K562 (cell line): ENCODE measurements around the gene GRM5. TPM values are rescaled to one million over a fixed set of nuclear protein-coding genes. Genes with fewer than 3 reads are reported as not detected.

Source experiments
- ATAC-seq: fragments of 200-7000 bp; cut with Tn5 transposase; 3 replicates; pipeline ENCODE4 v1.9.1; 2020; ENCODE audit warnings: moderate library complexity
- BruUV-seq: library from RNA; stranded (reverse); fragments of 400-500 nt; replicated peaks from 2 replicates; lab custom pipeline; 2021; lab: Mats Ljungman, UMichigan
- CTCF ChIA-PET: fragments of 300-600 bp; formaldehyde crosslinking; extraction: SDS; loops from one replicate; lab custom pipeline; 2021; ENCODE audit warnings: low intra/inter-chr PET ratio; lab: Yijun Ruan, JAX
- POLR2A ChIA-PET: fragments of 300-600, 350-650 bp; sonication (Branson Sonifier 250); formaldehyde crosslinking; extraction: SDS; loops from one replicate; lab custom pipeline; 2021; ENCODE audit warnings: antibody characterized with exemption, inconsistent platforms; lab: Yijun Ruan, JAX
- DNase-seq, 4 experiments: peaks; one replicate each; pipeline versions ENCODE4 v3.0.0 to v3.0.0-alpha.2; 2011 to 2018; ENCODE audit warnings: low spot score in 3 of 4, mixed read lengths in 3 of 4; ENCODE audit errors: extremely low read depth in 1 of 4
- FAIRE-seq: peaks from 2 replicates; lab custom pipeline; 2011; peaks lifted over from hg19 to GRCh38; lab: Jason Lieb, UNC
- H2AFZ ChIP-seq: 2 replicates; pipeline ENCODE4 v1.6.0; 2011; ENCODE audit warnings: low read depth, low read length, control low read depth, inconsistent platforms
- H3K27ac ChIP-seq: fragments of 200-600 bp; 3 replicates; pipeline ENCODE4 v1.8.0; 2011; ENCODE audit warnings: low read depth, mild to moderate bottlenecking, control low read depth, inconsistent platforms, low read length, moderate library complexity, mixed read lengths; ENCODE audit errors: extremely low read depth
- H3K27me3 ChIP-seq, 2 experiments: fragments of 300-600 bp in 1 of 2; 2 replicates in 1 of 2; 3 replicates in 1 of 2; pipeline versions ENCODE4 v1.6.0 to v1.8.0; 2011; ENCODE audit warnings: inconsistent platforms in 2 of 2, low read length in 2 of 2, mild to moderate bottlenecking in 1 of 2, mixed read lengths in 1 of 2, moderate library complexity in 1 of 2; ENCODE audit not compliant: control insufficient read depth in 2 of 2, insufficient read depth in 2 of 2
- H3K36me3 ChIP-seq: fragments of 300-600 bp; 3 replicates; pipeline ENCODE4 v1.8.0; 2011; ENCODE audit warnings: mild to moderate bottlenecking, low read length, inconsistent platforms; ENCODE audit not compliant: control insufficient read depth, insufficient read depth
- H3K4me1 ChIP-seq, 2 experiments: fragments of 200-600 bp in 1 of 2; replicated peaks in 1 of 2; 2 replicates in 1 of 2; 3 replicates in 1 of 2; pipeline versions ENCODE4 v1.5.1 to v1.8.0; 2011; ENCODE audit warnings: inconsistent platforms in 2 of 2, low read length in 2 of 2, mild to moderate bottlenecking in 1 of 2, mixed read lengths in 1 of 2, moderate library complexity in 1 of 2; ENCODE audit not compliant: control insufficient read depth in 2 of 2, insufficient read depth in 2 of 2
- H3K4me2 ChIP-seq: 2 replicates; pipeline ENCODE4 v1.6.1; 2011; ENCODE audit warnings: low read length, control low read depth, inconsistent platforms, mixed read lengths; ENCODE audit not compliant: insufficient read depth
- H3K4me3 ChIP-seq: fragments of 200-600 bp; sonication (generic), shearing (Covaris generic); 2 replicates; pipeline ENCODE4 v1.5.1; 2016; ENCODE audit warnings: control low read depth, inconsistent platforms
- H3K79me2 ChIP-seq: fragments of 200-600 bp; 3 replicates; pipeline ENCODE4 v1.8.0; 2011; ENCODE audit warnings: low read length, inconsistent platforms; ENCODE audit not compliant: control insufficient read depth, insufficient read depth
- H3K9ac ChIP-seq, 2 experiments: 2 replicates each; pipeline versions ENCODE4 v1.6.0 to v1.6.1; 2011; ENCODE audit warnings: low read depth in 2 of 2, low read length in 2 of 2, control low read depth in 1 of 2, inconsistent platforms in 1 of 2, mild to moderate bottlenecking in 1 of 2, mixed read lengths in 1 of 2; ENCODE audit not compliant: insufficient read depth in 1 of 2
- H3K9me1 ChIP-seq: one replicate; pipeline ENCODE4 v1.6.0; 2011; ENCODE audit warnings: inconsistent platforms, mild to moderate bottlenecking, low read length, moderate library complexity; ENCODE audit not compliant: control insufficient read depth, insufficient read depth
- H3K9me3 ChIP-seq: replicated peaks from 2 replicates; pipeline ENCODE4 v1.5.1; 2011; ENCODE audit warnings: low read depth, low read length, inconsistent platforms; ENCODE audit not compliant: control insufficient read depth, insufficient read depth
- H4K20me1 ChIP-seq: replicated peaks from 2 replicates; pipeline ENCODE4 v1.6.1; 2011; ENCODE audit warnings: low read length, inconsistent platforms, mixed read lengths; ENCODE audit not compliant: control insufficient read depth, insufficient read depth
- MXI1 ChIP-seq: IDR thresholded peaks from 2 replicates; pipeline ENCODE4 v1.6.1; 2011; ENCODE audit warnings: low read depth, mild to moderate bottlenecking, improper control_type of control experiment, low read length
- RBM17 ChIP-seq: fragments of 200-400 bp; formaldehyde crosslinking; IDR thresholded peaks from 2 replicates; pipeline ENCODE4 v1.6.1; 2017; ENCODE audit warnings: low read depth, mild to moderate bottlenecking, low read length, borderline replicate concordance
- ZNF699 ChIP-seq: fragments of 250-450 bp; sonication (Bioruptor Pico); IDR thresholded peaks from 2 replicates; pipeline ENCODE4 v1.8.0; 2021; ENCODE audit warnings: mild to moderate bottlenecking, moderate library complexity; ENCODE audit not compliant: insufficient replicate concordance
- WGBS: fragments of 100-300 bp; shearing (Covaris generic); methylation state at CpG from one replicate; pipeline ENCODE4 v1.1.6; 2016; ENCODE audit warnings: low coverage, mixed read lengths; ENCODE audit not compliant: insufficient coverage; ENCODE audit errors: missing lambda C conversion rate; 5-methylcytosine and 5-hydroxymethylcytosine counted together
- in situ Hi-C: fragments of 300-500 bp; cut with MboI; formaldehyde crosslinking; loops from 4 replicates; pipeline ENCODE4 v1.15.0; 2018; ENCODE audit warnings: inconsistent platforms, mixed read lengths
- intact Hi-C: fragments of 100-400 bp; cut with micrococcal nuclease; formaldehyde crosslinking; loops from 2 replicates; pipeline ENCODE4 v1.14.2; 2022
- polyA plus RNA-seq, 8 experiments: library from polyadenylated mRNA; depleted of rRNA in 4 of 8; stranded (reverse) in 5 of 8; unstranded in 3 of 8; fragments of >200 nt; fragmentation: Nextera tagmentation in 2 of 8; fragmentation: Illumina TruSeq in 1 of 8; extraction: Ambion mirVana in 2 of 8; extraction: Trizol in 1 of 8; gene quantifications; 2 replicates each; pipeline versions ENCODE4 v1.2.1 to v1.2.3, GENCODE V29; 2011 to 2014; ENCODE audit warnings: inconsistent platforms in 1 of 8, missing spikeins in 1 of 8
- total RNA-seq, 7 experiments: library from RNA; depleted of rRNA in 6 of 7; stranded (reverse); fragments of >200 nt in 6 of 7; fragmentation: Illumina TruSeq in 2 of 7; extraction: Trizol in 2 of 7; gene quantifications; 2 replicates each; pipeline versions ENCODE4 v1.2.1 to v1.2.3, GENCODE V29; 2011 to 2021; ENCODE audit warnings: low replicate concordance in 1 of 7
- TF ChIP-seq, protein P1 (sequence below): IDR thresholded peaks from 3 replicates; pipeline ENCODE4 v1.6.1; 2011; ENCODE audit warnings: borderline replicate concordance, mild to moderate bottlenecking, moderate library complexity; ENCODE audit not compliant: insufficient read length; ENCODE audit errors: extremely low read depth

GRM5 gene
- total and polyA plus RNA-seq, 9 of the 15 experiments (the other 6 are each of a cell fraction or from before 2014, with no cell fraction given): not detected

DNA sequence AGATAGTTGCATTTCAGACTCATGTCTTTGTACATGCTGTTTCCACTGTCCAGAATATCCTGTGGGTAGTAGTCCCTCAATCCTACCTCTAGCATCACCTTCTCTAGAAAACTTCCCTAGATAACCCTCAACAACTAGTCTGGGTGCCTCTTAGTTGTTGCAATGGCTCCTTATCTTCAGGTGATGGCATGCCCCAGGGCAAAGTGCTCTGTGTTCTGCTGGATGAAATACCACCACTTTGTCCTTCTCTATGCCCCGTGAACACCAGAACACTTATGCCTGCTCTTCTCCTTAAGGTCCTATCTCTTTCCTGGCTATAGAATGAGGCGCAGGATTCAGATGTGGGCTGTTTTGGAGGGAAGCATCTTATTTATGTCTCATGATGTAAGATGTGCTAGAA lies 569.9 kb downstream of the GRM5 start:
- BruUV-seq: no TSS peak
- Histone ChIP-seq H3K27me3 (no peaks in the 10 kb centered on the region), H3K9me3 (no peaks in the 10 kb centered on the region; the same call in 1 of the 2 replicates), H3K79me2 (no peaks in the 10 kb centered on the region), H3K36me3 (no peaks in the 10 kb centered on the region), H3K4me3 (no peak overlapping the region), H3K9ac (no peak overlapping the region), H3K4me2 (no peak overlapping the region), H4K20me1 (no peaks in the 10 kb centered on the region), H3K27ac (no peak overlapping the region), H3K4me1 (no peaks in the 10 kb centered on the region), H3K9me1 (no peaks in the 10 kb centered on the region), H2AFZ (no peak overlapping the region)
- no peak for TF ChIP-seq ZNF699 (CRISPR knock-in tag)
- TF ChIP-seq, protein P1, sequence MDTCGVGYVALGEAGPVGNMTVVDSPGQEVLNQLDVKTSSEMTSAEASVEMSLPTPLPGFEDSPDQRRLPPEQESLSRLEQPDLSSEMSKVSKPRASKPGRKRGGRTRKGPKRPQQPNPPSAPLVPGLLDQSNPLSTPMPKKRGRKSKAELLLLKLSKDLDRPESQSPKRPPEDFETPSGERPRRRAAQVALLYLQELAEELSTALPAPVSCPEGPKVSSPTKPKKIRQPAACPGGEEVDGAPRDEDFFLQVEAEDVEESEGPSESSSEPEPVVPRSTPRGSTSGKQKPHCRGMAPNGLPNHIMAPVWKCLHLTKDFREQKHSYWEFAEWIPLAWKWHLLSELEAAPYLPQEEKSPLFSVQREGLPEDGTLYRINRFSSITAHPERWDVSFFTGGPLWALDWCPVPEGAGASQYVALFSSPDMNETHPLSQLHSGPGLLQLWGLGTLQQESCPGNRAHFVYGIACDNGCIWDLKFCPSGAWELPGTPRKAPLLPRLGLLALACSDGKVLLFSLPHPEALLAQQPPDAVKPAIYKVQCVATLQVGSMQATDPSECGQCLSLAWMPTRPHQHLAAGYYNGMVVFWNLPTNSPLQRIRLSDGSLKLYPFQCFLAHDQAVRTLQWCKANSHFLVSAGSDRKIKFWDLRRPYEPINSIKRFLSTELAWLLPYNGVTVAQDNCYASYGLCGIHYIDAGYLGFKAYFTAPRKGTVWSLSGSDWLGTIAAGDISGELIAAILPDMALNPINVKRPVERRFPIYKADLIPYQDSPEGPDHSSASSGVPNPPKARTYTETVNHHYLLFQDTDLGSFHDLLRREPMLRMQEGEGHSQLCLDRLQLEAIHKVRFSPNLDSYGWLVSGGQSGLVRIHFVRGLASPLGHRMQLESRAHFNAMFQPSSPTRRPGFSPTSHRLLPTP: no peak
- TF ChIP-seq MXI1: no peak
- no peak for TF ChIP-seq RBM17
- ChIA-PET CTCF (no interaction called here), POLR2A (no interaction called here)
- DNase-seq (no peak), ATAC-seq (no peak), FAIRE-seq (no peak)
- in situ Hi-C loops: no loop called here
- WGBS: 11% methylated on average over 2 of the region's 2 CpGs
- intact Hi-C loops: loop anchor here (1.0 kb wide), 1 partner anchor 393 kb away; no protein-coding TSS in a partner anchor
